Prostate gland (tissue), 2 donors: ENCODE results near the gene TP53TG3.
"Not testable (repeated sequence)": the region's sequence is repeated elsewhere in the genome, so short reads cannot be mapped to it uniquely, and the experiment has no call there.

Experiments used
- CTCF ChIP-seq, 4 experiments: fragments of 200-600 bp in 2 of 4; fragments of 450-650 bp in 2 of 4; sonication (generic) in 2 of 4; IDR thresholded peaks; 1 replicate in 3 of 4; 2 replicates in 1 of 4; pipeline ENCODE4 v1.5.1; 2016 to 2019; ENCODE audit warnings: antibody characterized with exemption in 4 of 4, mild to moderate bottlenecking in 2 of 4, moderate library complexity in 2 of 4
- POLR2A ChIP-seq: fragments of 450-650 bp; IDR thresholded peaks from one replicate; pipeline ENCODE4 v1.6.1; 2016; ENCODE audit warnings: antibody characterized with exemption, mild to moderate bottlenecking

GRCh38 chr16:32632096-32632495, 43.9 kb downstream of the TP53TG3 start:
- TF ChIP-seq CTCF (IDR thresholded peaks at IDR 0.05); POLR2A: not testable (repeated sequence)
